IPS-18c (cell line): ENCODE measurements around the gene CATSPER3.
"Not testable (repeated sequence)": the region's sequence is repeated elsewhere in the genome, so short reads cannot be mapped to it uniquely, and the experiment has no call there.

Source experiments
- H3K4me3 ChIP-seq: 2 replicates; pipeline ENCODE4 v1.7.0; 2013; ENCODE audit warnings: low read depth, mild to moderate bottlenecking, low read length, moderate library complexity; ENCODE audit not compliant: insufficient read depth
- H3K9me3 ChIP-seq: one replicate; pipeline ENCODE4 v1.6.1; 2013; ENCODE audit warnings: mild to moderate bottlenecking, low read length, moderate library complexity; ENCODE audit not compliant: control insufficient read depth, insufficient read depth

CATSPER3 gene

GRCh38 chr5:134964359-134965270 is 3.1 kb upstream of the CATSPER3 start:
- no peaks in the 10 kb centered on the region for H3K9me3 ChIP-seq
- H3K4me3 ChIP-seq: no peak overlapping the region

- H3K4me3 ChIP-seq: no peak overlapping the region
- no peaks in the 10 kb centered on the region for H3K9me3 ChIP-seq
Observed at GRCh38 chr5:134965271-134965825, 2.4 kb upstream of the CATSPER3 start.

GRCh38 chr5:134968055-134968454 is 348 bp downstream of the CATSPER3 start:
- Histone ChIP-seq H3K4me3 (no peak overlapping the region), H3K9me3 (no peaks in the 10 kb centered on the region)

GRCh38 chr5:134969166-134969565 is 1.5 kb downstream of the CATSPER3 start:
- Histone ChIP-seq H3K9me3 (no peaks in the 10 kb centered on the region), H3K4me3 (no peak overlapping the region)

- H3K9me3 ChIP-seq: peaks cover 7% of the 10 kb centered on the region
- H3K4me3 ChIP-seq: no peak overlapping the region
Observed at GRCh38 chr5:134975078-134975715, 7.5 kb downstream of the CATSPER3 start.

- Histone ChIP-seq H3K9me3 (peaks cover 7% of the 10 kb centered on the region), H3K4me3 (no peak overlapping the region)
Observed at GRCh38 chr5:134975843-134976242, 8.1 kb downstream of the CATSPER3 start.

- Histone ChIP-seq H3K4me3 (no peak overlapping the region), H3K9me3 (peaks cover 7% of the 10 kb centered on the region)
Observed at GRCh38 chr5:134976841-134977240, 9.1 kb downstream of the CATSPER3 start.

GRCh38 chr5:134979416-134979815 is 11.7 kb downstream of the CATSPER3 start:
- H3K9me3 ChIP-seq: peaks cover 7% of the 10 kb centered on the region
- H3K4me3 ChIP-seq: no peak overlapping the region

GRCh38 chr5:134982230-134982629 is 14.5 kb downstream of the CATSPER3 start:
- peaks cover 7% of the 10 kb centered on the region for H3K9me3 ChIP-seq

GRCh38 chr5:134989266-134989830 is 21.6 kb downstream of the CATSPER3 start:
- Histone ChIP-seq H3K4me3 (no peak overlapping the region), H3K9me3 (peaks cover 4% of the 10 kb centered on the region)

More at GRCh38 chr5:134982230-134982629, 14.5 kb downstream of the CATSPER3 start:
- H3K4me3 ChIP-seq: no peak overlapping the region

GRCh38 chr5:134990183-134990582 is 22.5 kb downstream of the CATSPER3 start:
- H3K9me3 ChIP-seq, H3K4me3 ChIP-seq: not testable (repeated sequence)

- H3K4me3 ChIP-seq: no peak overlapping the region
- no peaks in the 10 kb centered on the region for H3K9me3 ChIP-seq
Observed at GRCh38 chr5:134992148-134992547, 24.4 kb downstream of the CATSPER3 start.

GRCh38 chr5:134993161-134993560 is 25.5 kb downstream of the CATSPER3 start:
- H3K4me3 ChIP-seq: no peak overlapping the region

GRCh38 chr5:134994560-134995156 is 27.0 kb downstream of the CATSPER3 start:
- Histone ChIP-seq H3K4me3 (no peak overlapping the region), H3K9me3 (no peaks in the 10 kb centered on the region)

More at GRCh38 chr5:134993161-134993560, 25.5 kb downstream of the CATSPER3 start:
- no peaks in the 10 kb centered on the region for H3K9me3 ChIP-seq

- Histone ChIP-seq H3K4me3 (no peak overlapping the region), H3K9me3 (no peaks in the 10 kb centered on the region)
Observed at GRCh38 chr5:134995850-134996402, 28.2 kb downstream of the CATSPER3 start.

- no peaks in the 10 kb centered on the region for H3K9me3 ChIP-seq
- no peak overlapping the region for H3K4me3 ChIP-seq
Observed at GRCh38 chr5:134997015-134997414, 29.3 kb downstream of the CATSPER3 start.

- H3K9me3 ChIP-seq, H3K4me3 ChIP-seq: not testable (repeated sequence)
Observed at GRCh38 chr5:134998068-134998467, 30.4 kb downstream of the CATSPER3 start.
